Activated effector memory CD4-positive, alpha-beta T cell treated with Interleukin-2 at 50 U/mL for 16 hours (primary cell): Measurements from ENCODE around the gene ACTMAP.

Experiments
- DNase-seq: peaks from one replicate; pipeline ENCODE4 v3.0.0-alpha.2; 2020

ACTMAP gene

DNA sequence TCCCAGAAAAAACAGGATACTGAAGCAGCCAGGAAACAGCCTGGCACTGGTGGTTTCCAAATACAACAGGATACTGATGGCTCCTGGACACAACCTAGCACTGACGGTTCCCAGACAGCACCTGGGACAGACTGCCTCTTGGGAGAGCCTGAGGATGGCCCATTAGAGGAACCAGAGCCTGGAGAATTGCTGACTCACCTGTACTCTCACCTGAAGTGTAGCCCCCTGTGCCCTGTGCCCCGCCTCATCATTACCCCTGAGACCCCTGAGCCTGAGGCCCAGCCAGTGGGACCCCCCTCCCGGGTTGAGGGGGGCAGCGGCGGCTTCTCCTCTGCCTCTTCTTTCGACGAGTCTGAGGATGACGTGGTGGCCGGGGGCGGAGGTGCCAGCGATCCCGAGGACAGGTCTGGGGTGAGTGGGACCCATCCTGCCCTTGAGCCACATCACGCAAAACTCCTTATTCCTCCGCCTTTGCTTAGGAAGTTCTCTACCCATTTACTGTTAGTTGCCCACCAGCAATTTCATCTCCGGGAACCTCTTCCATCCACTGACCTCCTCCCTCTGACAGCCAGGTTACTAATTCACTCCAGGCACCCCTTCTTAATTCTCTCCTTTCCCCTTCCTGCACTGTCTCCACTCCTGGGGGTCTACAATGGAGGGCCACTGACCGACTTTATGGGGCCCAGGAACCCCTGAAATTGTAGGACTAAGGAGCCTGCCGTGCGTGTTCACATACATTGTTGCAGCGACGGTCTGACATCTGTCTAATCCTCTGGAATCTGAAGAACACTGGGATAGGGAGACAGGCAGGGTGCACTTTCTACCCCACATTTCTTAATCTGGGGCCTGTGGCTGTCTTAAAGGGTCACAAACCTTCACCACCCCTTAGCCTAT, 32.1 kb downstream of the ACTMAP start:
- no peak for DNase-seq

DNA sequence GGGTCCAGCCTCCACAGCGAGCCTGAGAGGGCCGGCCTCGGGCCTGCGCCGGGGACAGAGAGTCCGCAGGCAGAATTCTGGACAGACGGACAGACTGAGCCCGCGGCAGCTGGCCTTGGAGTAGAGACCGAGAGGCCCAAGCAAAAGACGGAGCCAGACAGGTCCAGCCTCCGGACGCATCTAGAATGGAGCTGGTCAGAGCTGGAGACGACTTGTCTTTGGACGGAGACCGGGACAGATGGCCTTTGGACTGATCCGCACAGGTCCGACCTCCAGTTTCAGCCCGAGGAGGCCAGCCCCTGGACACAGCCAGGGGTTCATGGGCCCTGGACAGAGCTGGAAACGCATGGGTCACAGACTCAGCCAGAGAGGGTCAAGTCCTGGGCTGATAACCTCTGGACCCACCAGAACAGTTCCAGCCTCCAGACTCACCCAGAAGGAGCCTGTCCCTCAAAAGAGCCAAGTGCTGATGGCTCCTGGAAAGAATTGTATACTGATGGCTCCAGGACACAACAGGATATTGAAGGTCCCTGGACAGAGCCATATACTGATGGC, 32.9 kb downstream of the ACTMAP start:
- DNase-seq, result no peak

DNA sequence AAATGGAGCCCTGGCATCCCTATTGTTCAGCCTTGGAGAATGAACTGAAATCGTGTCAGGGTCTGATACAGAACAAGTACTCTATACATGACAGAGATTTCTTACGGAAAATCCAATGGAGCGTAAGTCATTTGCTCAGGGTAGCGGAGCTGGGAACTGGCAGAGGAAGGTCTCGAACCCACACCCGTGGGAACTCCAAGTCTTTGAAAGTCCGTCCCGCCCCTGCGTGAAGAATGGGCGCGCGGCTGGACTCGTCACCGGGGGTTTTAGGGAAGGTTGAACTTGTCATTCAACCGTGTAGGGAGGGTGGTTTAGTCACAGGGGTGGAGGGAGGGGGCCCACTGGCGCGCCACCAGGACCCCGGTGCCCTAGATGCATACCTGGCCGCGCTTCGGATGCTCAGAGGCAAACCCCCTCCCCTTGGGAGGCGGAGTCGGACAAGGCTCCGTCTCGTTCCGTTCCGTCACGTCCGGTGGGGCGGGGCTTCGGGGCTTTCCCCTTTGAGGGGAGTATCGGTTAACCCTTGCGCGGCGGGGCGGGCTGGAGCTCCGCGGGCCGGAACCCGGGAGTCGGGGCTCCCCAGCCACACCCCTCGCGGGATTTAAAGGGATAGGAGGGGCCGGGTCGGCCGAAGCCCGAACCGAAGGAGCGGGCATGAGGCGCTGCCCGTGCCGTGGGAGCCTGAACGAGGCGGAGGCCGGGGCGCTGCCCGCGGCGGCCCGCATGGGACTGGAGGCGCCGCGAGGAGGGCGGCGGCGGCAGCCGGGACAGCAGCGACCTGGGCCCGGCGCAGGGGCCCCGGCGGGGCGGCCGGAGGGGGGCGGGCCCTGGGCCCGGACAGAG, 33.6 kb downstream of the ACTMAP start, which contains the start of the genes COQ8B and ITPKC:
TSS of gene COQ8B (minus strand) at position 405 of the 843 bp plus-strand sequence. CDS start 2,254 bp downstream, outside the sequence.
TSS of gene ITPKC (plus strand) at position 631 of the 843 bp plus-strand sequence. CDS start at position 655, 24 bp downstream.
- peak; percentile 98 for DNase-seq

DNA sequence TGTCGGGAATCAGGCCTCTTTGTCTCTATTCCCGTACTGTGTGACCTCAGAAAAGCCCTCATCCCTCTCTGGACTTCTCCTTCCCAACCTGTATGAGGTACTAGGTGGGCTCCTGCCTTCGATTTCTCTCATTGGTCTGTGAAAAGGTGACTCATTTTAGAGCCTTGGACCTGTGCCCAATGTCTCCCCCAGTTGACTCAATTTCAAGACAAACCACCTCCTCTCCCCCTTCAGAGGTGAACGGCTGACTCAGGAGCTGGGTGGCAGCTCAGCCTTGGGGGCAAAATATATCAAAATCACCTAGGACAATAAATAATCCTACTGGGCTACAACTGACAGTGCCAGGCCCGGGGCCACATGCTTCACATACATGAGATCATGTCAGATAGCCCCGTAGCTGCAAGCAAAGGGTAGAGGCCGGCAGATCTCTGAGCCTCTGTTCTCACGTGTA, 34.2 kb downstream of the ACTMAP start:
- DNase-seq, result peak; percentile 34

DNA sequence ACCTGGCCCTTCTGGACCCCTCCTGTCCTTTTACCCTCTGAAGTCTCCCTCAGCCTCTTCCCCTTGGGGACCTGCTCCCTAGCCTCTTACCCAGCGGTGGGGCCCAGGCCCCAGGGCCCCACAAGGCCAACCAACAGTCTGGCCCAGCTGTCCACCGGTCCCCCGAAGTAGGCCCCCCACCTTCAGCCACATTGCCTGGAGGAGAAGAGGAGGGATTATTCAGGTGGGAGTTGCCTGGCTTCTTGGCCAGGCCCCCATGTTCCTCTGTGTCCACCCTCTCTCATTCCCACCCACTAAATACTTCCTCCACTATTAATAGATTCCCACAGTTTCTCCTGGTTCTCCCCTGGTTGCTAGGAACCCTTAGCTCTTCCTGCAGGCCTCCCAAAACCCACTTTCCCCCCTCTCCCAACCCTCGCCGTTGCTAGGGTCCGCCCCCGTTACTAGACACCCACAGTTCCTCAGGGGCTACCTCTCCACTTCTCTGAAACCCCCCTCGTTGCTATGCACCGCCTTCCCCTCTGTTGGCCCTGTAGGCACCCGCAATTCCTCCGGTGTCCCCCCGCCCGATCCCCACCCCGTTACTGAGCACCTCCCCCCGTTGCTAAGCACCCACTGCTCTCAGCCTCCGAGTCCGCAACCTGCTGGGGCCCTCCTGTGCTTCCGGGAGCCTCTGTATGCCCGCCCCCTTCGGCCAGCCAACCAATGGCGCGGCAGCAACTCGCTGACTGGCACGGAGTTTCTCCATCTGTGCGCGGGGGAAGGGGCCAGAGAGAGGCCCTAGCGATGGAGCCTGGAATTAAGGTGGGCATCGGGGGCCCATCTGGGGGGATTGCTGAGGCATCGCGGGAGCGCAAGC, 35.6 kb downstream of the ACTMAP start:
- peak; percentile 91 for DNase-seq

DNA sequence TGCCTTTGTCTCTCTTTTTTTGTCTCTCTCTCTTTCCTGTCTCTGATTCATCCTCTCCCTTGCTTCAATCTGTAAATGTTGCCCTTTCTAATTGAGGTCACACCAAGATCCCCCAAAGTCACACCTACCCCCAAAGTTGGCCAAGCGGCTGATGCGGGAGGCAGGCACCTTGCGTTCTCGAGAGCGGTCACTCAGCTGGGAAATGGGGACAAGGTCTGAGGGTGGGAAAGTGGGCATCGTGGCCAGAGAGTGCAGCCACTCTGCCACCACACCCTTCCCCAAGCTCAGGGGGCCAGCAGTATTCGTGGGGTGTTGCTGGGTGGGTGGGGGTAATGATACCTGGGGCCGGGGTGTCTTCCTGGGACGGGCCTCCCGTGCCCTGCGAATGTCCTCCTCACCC, 36.3 kb downstream of the ACTMAP start:
- no peak for DNase-seq

DNA sequence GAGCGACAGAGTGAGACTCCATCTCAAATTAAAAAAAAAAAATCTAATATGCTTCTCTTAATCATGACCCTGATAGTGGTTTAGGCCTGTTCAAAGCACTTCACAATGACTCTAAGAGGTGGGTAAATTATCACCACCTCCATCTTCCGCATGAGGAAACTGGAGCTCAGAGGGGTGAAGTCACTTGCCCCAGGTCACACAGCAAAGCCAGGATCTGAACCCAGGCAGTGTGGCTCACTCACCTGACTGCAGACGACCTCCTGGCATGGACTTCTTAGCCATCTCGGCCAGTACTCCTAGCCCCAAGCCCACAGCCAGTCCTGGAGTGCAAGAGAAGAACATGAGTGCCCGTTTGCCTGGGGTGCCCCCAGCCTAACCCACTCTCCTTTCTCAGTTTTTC, 40.5 kb downstream of the ACTMAP start:
- DNase-seq, result no peak

DNA sequence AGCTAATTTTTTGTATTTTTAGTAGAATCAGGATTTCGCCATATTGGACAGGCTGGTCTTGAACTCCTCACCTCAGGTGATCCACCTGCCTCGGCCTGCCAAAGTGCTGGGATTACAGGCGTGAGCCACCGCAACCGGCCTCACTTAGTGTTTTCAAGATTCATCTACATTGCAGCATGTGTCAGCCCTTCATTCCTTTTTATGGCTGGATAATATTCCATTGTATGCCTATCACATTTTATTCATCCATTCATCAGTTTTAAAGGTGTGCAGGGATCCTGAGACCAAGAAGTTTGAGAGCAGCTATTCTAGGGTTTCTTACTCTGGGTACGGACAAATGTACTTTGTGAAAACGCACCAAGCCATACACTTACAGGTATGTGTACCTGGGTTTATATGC, 42.7 kb downstream of the ACTMAP start:
- DNase-seq, result no peak

DNA sequence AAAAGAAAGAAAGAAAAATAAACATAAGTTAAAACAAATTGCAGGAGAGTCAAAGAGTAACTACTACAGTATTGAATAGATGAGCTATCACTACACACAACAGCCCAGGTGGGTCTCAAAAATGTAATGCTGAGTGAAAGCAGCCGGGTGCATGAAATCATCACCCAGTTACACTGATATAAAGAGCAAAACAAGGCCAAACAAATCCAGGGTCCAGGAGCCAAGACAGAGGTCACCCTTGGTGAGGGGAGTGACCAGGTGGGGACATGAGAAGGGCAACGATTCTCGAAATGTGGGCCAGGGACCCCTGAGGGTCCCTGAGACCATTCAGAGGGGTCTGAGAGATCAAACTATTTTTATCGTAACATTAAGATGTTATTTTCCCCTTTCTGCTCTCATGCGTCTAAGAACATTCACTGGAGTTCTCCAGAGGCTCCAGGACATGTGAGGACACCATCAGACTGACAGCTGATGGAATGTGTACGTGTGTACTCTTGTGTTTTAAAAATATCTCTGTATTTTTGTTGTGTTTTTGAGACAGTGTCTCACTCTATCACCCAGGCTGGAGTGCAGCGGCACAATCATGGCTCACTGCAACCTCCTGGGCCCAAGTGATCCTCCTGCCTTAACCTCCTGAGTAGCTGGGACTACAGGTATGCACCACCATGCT, 44.2 kb downstream of the ACTMAP start:
- DNase-seq, result no peak

DNA sequence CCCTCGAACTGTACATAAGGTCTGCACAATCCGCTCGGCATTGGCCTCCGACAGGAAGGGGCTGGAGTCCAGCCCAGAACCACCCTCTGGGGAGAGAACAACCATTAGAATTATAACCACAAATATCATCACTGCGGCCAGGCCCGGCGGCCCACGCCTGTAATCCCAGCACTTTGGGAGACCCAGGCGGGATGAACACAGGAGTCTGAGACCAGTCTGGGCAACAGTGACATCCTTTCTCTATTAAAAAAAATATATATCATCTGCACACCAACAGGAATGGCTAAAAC, 45.0 kb downstream of the ACTMAP start:
- no peak for DNase-seq

DNA sequence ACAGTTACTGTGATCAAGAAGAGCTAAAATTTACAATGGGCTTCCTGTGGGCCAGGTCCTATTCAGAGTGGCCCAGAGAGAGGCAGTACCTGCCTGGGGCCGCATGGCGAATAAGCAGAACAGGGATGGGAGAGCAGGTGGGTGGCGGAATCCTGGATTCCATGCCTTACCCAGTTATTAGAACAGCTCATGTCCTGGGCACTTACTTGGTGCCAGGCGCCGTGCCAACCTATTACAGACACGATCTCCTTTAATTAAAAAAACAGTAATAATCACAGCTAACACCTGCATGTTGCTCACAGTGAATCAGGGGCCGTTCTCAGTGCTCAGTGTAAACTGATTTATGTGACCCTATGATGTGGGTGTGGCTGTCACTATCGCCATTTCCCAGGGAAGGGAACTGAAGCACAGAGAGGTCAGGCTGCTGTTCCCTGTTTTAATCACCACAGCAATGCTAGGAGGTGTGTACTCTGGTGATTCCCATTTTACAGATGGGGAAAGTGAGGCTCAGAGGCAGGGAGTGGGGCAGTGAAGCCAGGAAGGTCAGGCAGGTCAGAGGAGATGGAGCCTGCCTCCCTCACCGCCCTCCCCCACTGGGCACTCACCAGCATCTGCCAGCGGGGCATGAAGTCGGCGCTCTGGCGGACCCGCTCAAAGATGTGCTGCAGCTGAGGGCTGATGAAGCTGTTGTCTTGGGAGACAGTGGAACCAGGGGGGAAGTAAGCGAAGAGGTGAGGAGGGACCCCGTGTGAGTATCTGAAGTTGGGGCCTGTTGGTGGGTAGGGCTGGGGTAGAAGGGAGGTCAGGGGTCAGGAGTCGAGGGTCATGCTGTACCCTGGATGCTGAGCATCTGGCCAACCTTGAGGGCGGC, 45.6 kb downstream of the ACTMAP start:
- DNase-seq, result no peak

DNA sequence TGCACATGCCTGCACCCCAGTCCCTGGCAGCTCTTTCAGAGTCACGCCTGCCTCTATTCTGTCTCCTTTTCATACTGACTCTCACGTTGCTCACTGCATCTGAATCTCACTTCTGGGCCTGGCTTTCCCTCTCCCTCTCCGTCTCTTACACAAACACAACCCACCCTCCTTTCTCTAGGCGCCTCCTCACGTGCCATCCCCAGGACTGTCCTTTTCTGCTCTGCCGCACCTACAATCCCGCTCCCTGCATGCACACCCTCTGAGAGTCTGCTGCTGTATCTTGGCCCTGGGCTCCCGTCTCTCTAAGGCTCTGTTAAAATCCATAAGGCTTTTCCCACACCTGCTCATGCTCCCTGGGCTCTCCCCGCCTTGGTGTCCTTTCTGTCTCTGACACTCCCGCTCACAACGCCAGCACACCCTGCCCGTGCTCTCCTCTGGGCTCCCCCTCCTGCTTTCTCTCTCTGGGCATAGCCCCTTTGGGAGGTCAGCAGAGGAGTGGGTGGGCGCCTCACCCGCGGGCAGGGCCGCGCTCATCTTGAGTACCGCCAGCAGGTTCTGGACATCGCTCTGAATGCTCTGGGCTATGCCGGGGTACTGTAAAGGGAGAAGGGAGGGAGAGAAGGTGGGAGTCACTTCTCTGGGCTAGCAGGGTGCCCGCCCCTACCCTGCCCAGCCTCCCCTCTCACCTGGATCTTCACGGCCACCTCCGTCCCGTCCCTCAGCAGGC, 47.1 kb downstream of the ACTMAP start:
- DNase-seq, result no peak

DNA sequence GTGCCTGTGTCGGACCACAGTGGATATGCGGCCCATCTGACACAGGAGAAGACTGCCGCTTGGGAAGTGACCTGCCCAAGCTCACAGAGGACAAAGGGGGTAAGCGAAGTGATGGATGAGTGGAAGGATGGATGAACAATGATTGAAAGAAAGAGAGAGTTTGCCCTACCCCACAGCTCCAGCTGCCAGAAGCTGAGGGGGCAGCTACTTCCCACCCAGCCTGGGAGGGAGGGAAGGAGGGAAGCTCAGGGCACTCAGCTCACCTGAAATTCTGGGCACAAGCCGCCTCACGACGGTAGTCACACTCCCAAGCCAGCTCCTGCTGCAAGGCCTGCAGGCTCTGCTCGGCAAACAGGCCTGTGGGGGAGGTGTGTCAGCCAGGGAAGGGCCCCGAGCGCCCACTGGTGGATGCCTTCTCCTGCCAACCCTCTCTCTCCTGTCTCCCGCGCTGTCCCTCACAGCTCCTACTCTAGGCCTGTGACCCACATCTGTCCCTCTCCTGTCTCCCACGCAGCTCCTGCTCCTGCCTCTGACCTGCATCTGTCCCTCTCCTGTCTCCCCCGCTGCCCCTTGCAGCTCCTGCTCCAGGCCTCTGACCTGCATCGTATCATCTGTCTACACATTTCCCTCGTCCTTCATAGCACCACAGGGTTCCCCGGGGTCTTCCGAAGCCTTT, 47.8 kb downstream of the ACTMAP start:
- no peak for DNase-seq

DNA sequence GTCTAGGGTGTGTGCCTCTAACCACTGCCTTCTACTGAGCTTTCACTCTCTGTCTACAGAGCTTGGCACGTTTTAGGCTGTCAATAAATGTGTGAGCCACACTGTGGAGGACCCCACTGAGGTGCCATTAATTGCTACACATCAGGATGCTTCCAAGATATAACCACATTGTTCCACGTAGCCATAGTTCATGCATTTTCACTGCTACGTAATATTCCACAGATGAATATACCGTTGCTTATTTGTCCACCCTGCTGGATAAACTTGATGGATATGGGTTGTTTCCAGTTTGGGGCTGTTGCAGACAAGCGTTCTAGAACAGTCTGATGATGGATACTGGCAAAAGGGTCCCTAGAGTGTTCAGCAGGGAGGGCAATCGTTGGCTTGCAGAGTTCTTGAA, 48.5 kb downstream of the ACTMAP start:
- no peak for DNase-seq

DNA sequence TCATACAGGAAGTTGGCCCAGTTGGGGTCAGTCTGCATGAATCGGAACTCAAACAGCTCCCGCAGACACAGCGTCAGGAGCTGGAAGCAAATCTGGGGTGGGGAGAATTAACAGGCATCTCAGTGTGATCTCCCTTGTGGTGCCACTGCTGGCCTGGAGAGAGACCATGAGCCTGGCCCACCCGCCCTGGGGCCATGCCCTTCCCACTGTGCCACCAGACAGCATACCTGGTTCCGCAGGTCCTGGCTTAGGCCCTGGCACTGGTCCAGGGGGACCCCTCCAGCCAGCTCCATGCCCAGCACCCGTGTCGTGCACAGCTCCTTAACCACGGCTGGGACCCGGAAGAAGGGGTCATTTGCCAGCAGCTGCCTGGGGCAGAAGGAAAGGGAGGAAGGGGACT, 50.2 kb downstream of the ACTMAP start:
- no peak for DNase-seq

DNA sequence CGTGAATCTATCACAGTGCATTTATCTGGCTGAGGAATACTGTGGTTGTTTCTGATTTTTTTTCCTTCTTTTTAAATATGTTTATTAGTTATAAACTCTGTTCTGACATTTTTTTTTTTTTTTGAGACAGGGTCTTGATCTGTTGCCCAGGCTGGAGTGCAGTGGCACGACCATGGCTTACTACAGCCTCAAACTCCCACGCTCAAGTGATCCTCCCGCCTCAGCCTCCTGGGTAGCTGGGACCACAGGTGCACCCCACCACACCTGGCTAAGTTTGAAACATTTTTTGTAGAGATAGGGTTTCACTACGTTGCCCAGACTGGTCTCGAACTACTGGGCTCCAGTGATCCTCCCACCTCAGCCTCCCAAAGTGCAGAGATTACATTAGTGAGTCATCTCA, 53.3 kb downstream of the ACTMAP start:
- no peak for DNase-seq

DNA sequence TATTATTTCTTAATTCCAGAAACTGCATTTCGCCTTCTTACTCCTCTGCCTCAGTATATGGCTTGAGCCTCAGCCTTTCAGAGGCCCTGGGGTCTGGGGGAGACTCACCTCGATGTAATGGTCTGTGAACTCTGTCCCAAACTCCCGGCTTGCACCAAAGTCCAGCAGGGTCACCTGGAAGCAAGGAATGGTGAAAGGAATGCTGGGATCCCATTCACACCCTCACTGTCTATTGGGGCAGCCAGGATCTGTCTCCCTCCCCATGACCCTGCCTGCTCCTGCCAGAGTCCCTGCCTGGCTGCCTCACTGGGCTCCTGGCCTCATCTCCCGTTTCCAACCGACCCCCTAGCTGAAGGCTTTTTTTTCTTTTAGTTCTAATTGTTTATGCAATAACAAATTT, 54.4 kb downstream of the ACTMAP start:
- no peak for DNase-seq

DNA sequence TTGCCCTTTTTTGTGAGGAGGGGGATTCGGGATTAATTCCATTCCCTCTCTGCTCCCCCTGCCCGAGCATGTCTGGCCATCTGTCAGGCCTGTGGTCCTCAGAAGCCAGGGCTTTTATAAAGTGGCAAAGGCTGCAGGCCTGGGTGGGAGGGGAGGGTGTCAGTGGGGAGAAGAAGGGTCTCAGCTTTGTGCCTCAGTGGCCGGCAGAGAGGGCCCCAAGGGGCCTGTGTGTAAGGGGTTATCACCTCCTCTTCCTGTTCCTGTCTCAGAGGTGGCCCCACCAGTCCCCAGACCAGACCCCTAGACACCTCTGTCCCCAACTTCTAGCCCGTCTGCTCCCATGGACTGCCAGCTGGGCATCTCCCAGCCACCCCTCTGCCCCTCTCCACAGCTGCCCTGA, 56.4 kb downstream of the ACTMAP start:
- DNase-seq, result no peak

DNA sequence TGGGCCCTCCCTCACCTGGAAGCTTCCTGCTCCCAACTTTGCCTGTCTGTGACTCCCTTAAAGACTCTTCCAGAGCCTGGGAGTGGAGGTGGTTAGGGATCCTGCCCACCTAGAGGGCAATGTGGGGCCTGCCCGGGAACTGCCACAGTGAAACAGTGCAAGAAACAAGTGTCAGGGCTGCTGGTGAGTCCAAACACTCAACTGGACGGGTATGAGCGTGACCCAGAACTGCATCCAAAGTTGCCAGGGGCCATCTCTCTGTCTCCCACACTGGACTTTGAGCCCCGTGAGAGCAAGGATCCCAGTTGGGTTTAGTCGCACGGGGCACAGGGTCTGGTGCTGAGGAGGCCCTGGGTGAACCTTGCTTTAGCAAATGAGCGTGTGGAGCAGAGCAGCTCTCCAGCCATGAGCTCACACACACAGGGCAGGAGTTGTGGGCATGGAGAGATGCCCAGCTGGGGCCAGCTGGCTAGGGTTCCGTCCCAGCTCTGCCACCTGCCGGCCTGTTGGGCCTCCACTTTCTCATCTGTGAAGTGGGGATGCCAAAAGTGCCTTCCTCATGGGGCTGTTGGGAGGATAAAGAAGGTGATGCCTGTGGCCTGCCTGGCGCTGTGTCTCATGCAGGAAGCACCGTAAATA, 57.0 kb downstream of the ACTMAP start:
- no peak for DNase-seq
